Endometrial microvascular endothelial cells (primary cell): ENCODE measurements around the gene AP1G2. TPM values are rescaled to one million over a fixed set of nuclear protein-coding genes. Genes with fewer than 3 reads are reported as not detected.
"Not testable (repeated sequence)": the region's sequence is repeated elsewhere in the genome, so short reads cannot be mapped to it uniquely, and the experiment has no call there.

ENCODE experiments used
- in situ Hi-C: cut with HindIII; loops from 2 replicates; pipeline ENCODE4 v1.10.0; 2017; ENCODE audit warnings: low sequenced_read_pairs, low pct_unique_long_range_greater_than_20kb; ENCODE audit errors: inconsistent ontology term
- total RNA-seq: library from RNA; depleted of rRNA; stranded (reverse); fragments of >200 nt; gene quantifications from one replicate; pipeline ENCODE4 v1.2.3, GENCODE V29; 2015; ENCODE audit errors: inconsistent ontology term

The AP1G2 gene
- total RNA-seq, 1 donor from 2014 or later: 18.0 TPM

- in situ Hi-C loops: no loop called here
Measured at GRCh38 chr14:23601424-23601823, 33.8 kb upstream of the AP1G2 start.

GRCh38 chr14:23600806-23601205 lies 33.2 kb upstream of the AP1G2 start:
- in situ Hi-C loops: no loop called here

- in situ Hi-C loops: no loop called here
Measured at GRCh38 chr14:23600322-23600707, 32.7 kb upstream of the AP1G2 start.

- in situ Hi-C loops: not testable (repeated sequence)
Measured at GRCh38 chr14:23594191-23594590, 26.6 kb upstream of the AP1G2 start.

- in situ Hi-C loops: no loop called here
Measured at GRCh38 chr14:23590198-23590597, 22.6 kb upstream of the AP1G2 start.

- in situ Hi-C loops: no loop called here
Measured at GRCh38 chr14:23589606-23590005, 22.0 kb upstream of the AP1G2 start.

GRCh38 chr14:23588884-23589598 lies 21.4 kb upstream of the AP1G2 start:
- in situ Hi-C loops: no loop called here

GRCh38 chr14:23584527-23585203 lies 17.1 kb upstream of the AP1G2 start:
- in situ Hi-C loops: not testable (repeated sequence)

- in situ Hi-C loops: not testable (repeated sequence)
Measured at GRCh38 chr14:23583761-23584526, 16.4 kb upstream of the AP1G2 start.

GRCh38 chr14:23582906-23583760 lies 15.5 kb upstream of the AP1G2 start:
- in situ Hi-C loops: no loop called here

GRCh38 chr14:23580948-23581281 lies 13.3 kb upstream of the AP1G2 start:
- in situ Hi-C loops: no loop called here

- in situ Hi-C loops: no loop called here
Measured at GRCh38 chr14:23580152-23580926, 12.7 kb upstream of the AP1G2 start.

- in situ Hi-C loops: no loop called here
Measured at GRCh38 chr14:23579739-23580138, 12.1 kb upstream of the AP1G2 start.

- in situ Hi-C loops: no loop called here
Measured at GRCh38 chr14:23579311-23579630, 11.7 kb upstream of the AP1G2 start.

- in situ Hi-C loops: no loop called here
Measured at GRCh38 chr14:23578560-23579310, 11.1 kb upstream of the AP1G2 start, which contains the start of gene JPH4. Gene JPH4, minus strand, starts transcription at chr14:23578790. Its CDS starts 1,337 bp downstream, at chr14:23577453.

- in situ Hi-C loops: no loop called here
Measured at GRCh38 chr14:23577710-23578392, 10.3 kb upstream of the AP1G2 start.

GRCh38 chr14:23577004-23577681 lies 9.6 kb upstream of the AP1G2 start:
- in situ Hi-C loops: no loop called here
